Calu3 (cell line): ENCODE data around the gene CMTM1. TPM values are rescaled to one million over a fixed set of nuclear protein-coding genes. Genes with fewer than 3 reads are reported as not detected.
A peak's percentile ranks its signal among the peaks of the same experiment; 100 is the strongest.

ENCODE experiments used
- BruUV-seq: library from RNA; stranded (reverse); fragments of 400-500 nt; replicated peaks from 2 replicates; lab custom pipeline; 2021; lab: Mats Ljungman, UMichigan
- CTCF ChIA-PET: fragments of 300-600 bp; sonication (Branson Sonifier 250); formaldehyde crosslinking; loops from one replicate; lab custom pipeline; 2022; ENCODE audit warnings: antibody characterized with exemption; lab: Charles Lee
- DNase-seq: peaks from one replicate; pipeline ENCODE4 v3.0.0; 2022
- H3K27ac Mint-ChIP-seq: one replicate; pipeline ENCODE4 v1.8.0; 2022; ENCODE audit warnings: mixed read lengths; ENCODE audit not compliant: unreplicated experiment
- H3K27me3 Mint-ChIP-seq: one replicate; pipeline ENCODE4 v1.8.0; 2022; ENCODE audit warnings: mixed read lengths; ENCODE audit not compliant: unreplicated experiment
- H3K36me3 Mint-ChIP-seq: one replicate; pipeline ENCODE4 v1.8.0; 2022; ENCODE audit warnings: mild to moderate bottlenecking, moderate library complexity, mixed read lengths; ENCODE audit not compliant: insufficient read depth, unreplicated experiment
- H3K4me1 Mint-ChIP-seq: one replicate; pipeline ENCODE4 v1.8.0; 2022; ENCODE audit warnings: mild to moderate bottlenecking, low read depth, mixed read lengths; ENCODE audit not compliant: unreplicated experiment
- H3K4me3 Mint-ChIP-seq: one replicate; pipeline ENCODE4 v1.8.0; 2022; ENCODE audit warnings: mild to moderate bottlenecking, low read depth, moderate library complexity, mixed read lengths; ENCODE audit not compliant: unreplicated experiment
- H3K9me3 Mint-ChIP-seq: one replicate; pipeline ENCODE4 v1.8.0; 2022; ENCODE audit warnings: low read depth, mixed read lengths; ENCODE audit not compliant: unreplicated experiment
- CTCF ChIP-seq: fragments of 200-600 bp; IDR thresholded peaks from one replicate; pipeline ENCODE4 v1.8.0; 2022; ENCODE audit warnings: antibody characterized with exemption; ENCODE audit not compliant: unreplicated experiment
- intact Hi-C: fragments of 100-400 bp; cut with micrococcal nuclease; formaldehyde crosslinking; loops from one replicate; pipeline ENCODE4 v1.10.0; 2022; ENCODE audit not compliant: unreplicated experiment
- total RNA-seq: library from RNA; stranded (reverse); gene quantifications from 2 replicates; pipeline ENCODE4 v1.2.3, GENCODE V29; 2022

CMTM1 gene
- total RNA-seq, 1 experiment from 2014 or later = 72.1 TPM

- H3K4me1 Mint-ChIP-seq = peaks cover 82% of the 10 kb centered on the region
- CTCF ChIA-PET = interaction anchor here (0.9 kb wide), 1 partner anchor 9 kb away, joined by 5 read pairs; no protein-coding TSS in a partner anchor
- BruUV-seq = no TSS peak
- peak overlapping the region; percentile 99 for H3K27ac Mint-ChIP-seq
- TF ChIP-seq CTCF = no peak
- peaks cover 70% of the 10 kb centered on the region for H3K36me3 Mint-ChIP-seq
- no peak for DNase-seq
- H3K4me3 Mint-ChIP-seq = peak overlapping the region; percentile 60
- intact Hi-C loops = loop anchor here (2.0 kb wide), 1 partner anchor 35 kb away; the partner anchor contains the start of gene CKLF
- no peaks in the 10 kb centered on the region for H3K9me3 Mint-ChIP-seq
- no peaks in the 10 kb centered on the region for H3K27me3 Mint-ChIP-seq
Observed at GRCh38 chr16:66517586-66518263, 48.5 kb upstream of the CMTM1 start.

GRCh38 chr16:66519482-66520373 is 46.5 kb upstream of the CMTM1 start:
- CTCF ChIA-PET = no interaction called here
- H3K4me3 Mint-ChIP-seq = no peak overlapping the region

GRCh38 chr16:66520406-66521170 is 45.7 kb upstream of the CMTM1 start:
- no peaks in the 10 kb centered on the region for H3K27me3 Mint-ChIP-seq
- H3K27ac Mint-ChIP-seq = peak overlapping the region; percentile 96
- no peak for TF ChIP-seq CTCF
- intact Hi-C loops = no loop called here
- no TSS peak for BruUV-seq
- peak overlapping the region; percentile 26 for H3K4me3 Mint-ChIP-seq
- no peaks in the 10 kb centered on the region for H3K9me3 Mint-ChIP-seq
- CTCF ChIA-PET = interaction anchor here (1.7 to 3.9 kb wide), 3 partner anchors 12 to 31 kb away, joined by 6 to 21 read pairs (median 20); partner anchors contain the start of gene CKLF
- peaks cover 62% of the 10 kb centered on the region for H3K36me3 Mint-ChIP-seq
- DNase-seq = no peak
- H3K4me1 Mint-ChIP-seq = peaks cover 59% of the 10 kb centered on the region

More at GRCh38 chr16:66519482-66520373, 46.5 kb upstream of the CMTM1 start:
- H3K36me3 Mint-ChIP-seq = peaks cover 71% of the 10 kb centered on the region
- H3K9me3 Mint-ChIP-seq = no peaks in the 10 kb centered on the region
- no TSS peak for BruUV-seq
- no peak for TF ChIP-seq CTCF
- intact Hi-C loops = no loop called here
- peak overlapping the region; percentile 96 for H3K27ac Mint-ChIP-seq
- no peaks in the 10 kb centered on the region for H3K27me3 Mint-ChIP-seq
- H3K4me1 Mint-ChIP-seq = peaks cover 68% of the 10 kb centered on the region
- DNase-seq = no peak

GRCh38 chr16:66521252-66521713 is 45.0 kb upstream of the CMTM1 start:
- peaks cover 52% of the 10 kb centered on the region for H3K4me1 Mint-ChIP-seq
- H3K27me3 Mint-ChIP-seq = no peaks in the 10 kb centered on the region
- peak overlapping the region; percentile 96 for H3K27ac Mint-ChIP-seq
- CTCF ChIA-PET = interaction anchor here (0.9 to 3.9 kb wide), 6 partner anchors 10 to 114 kb away, joined by 4 to 21 read pairs (median 10); partner anchors contain the start of gene CKLF
- DNase-seq = no peak
- no peak for TF ChIP-seq CTCF
- H3K9me3 Mint-ChIP-seq = no peaks in the 10 kb centered on the region
- BruUV-seq = no TSS peak
- peaks cover 58% of the 10 kb centered on the region for H3K36me3 Mint-ChIP-seq
- intact Hi-C loops = no loop called here
- peak overlapping the region; percentile 26 for H3K4me3 Mint-ChIP-seq
